Mesenchymal stem cell (in vitro differentiated cells and primary cell): Measurements from ENCODE around the gene NTNG2.
"Not testable (repeated sequence)": the region's sequence is repeated elsewhere in the genome, so short reads cannot be mapped to it uniquely, and the experiment has no call there.

Source experiments
- DNase-seq: peaks from one replicate; pipeline ENCODE4 v3.0.0-alpha.2; 2013
- H2AFZ ChIP-seq: one replicate; pipeline ENCODE4 v1.6.1; 2013; ENCODE audit warnings: low read depth, mild to moderate bottlenecking, control low read depth, inconsistent platforms, low read length, moderate library complexity
- H2AK5ac ChIP-seq: 2 replicates; pipeline ENCODE4 v1.6.1; 2013; ENCODE audit warnings: low read length, moderate library complexity, mild to moderate bottlenecking, inconsistent platforms; ENCODE audit not compliant: severe bottlenecking
- H2BK120ac ChIP-seq: one replicate; pipeline ENCODE4 v1.6.1; 2013; ENCODE audit warnings: low read depth, mild to moderate bottlenecking, inconsistent platforms, low read length, moderate library complexity
- H2BK12ac ChIP-seq, 2 experiments: one replicate each; pipeline ENCODE4 v1.6.1; 2013; ENCODE audit warnings: inconsistent platforms in 2 of 2, low read length in 2 of 2, mild to moderate bottlenecking in 2 of 2, moderate library complexity in 2 of 2, control low read depth in 1 of 2
- H2BK15ac ChIP-seq: one replicate; pipeline ENCODE4 v1.6.1; 2013; ENCODE audit warnings: mild to moderate bottlenecking, low read depth, inconsistent platforms; ENCODE audit not compliant: poor library complexity, severe bottlenecking
- H2BK5ac ChIP-seq: 2 replicates; pipeline ENCODE4 v1.6.1; 2013; ENCODE audit warnings: low read depth, mild to moderate bottlenecking, low read length, control low read depth, inconsistent platforms; ENCODE audit not compliant: poor library complexity, severe bottlenecking
- H3K14ac ChIP-seq, 2 experiments: one replicate each; pipeline ENCODE4 v1.6.1; 2013; ENCODE audit warnings: inconsistent platforms in 2 of 2, low read length in 2 of 2, control low read depth in 1 of 2, mild to moderate bottlenecking in 1 of 2, moderate library complexity in 1 of 2
- H3K18ac ChIP-seq, 2 experiments: one replicate each; pipeline ENCODE4 v1.6.1; 2013; ENCODE audit warnings: inconsistent platforms in 2 of 2, low read length in 2 of 2, control low read depth in 1 of 2, low read depth in 1 of 2, mild to moderate bottlenecking in 1 of 2
- H3K23ac ChIP-seq, 2 experiments: one replicate each; pipeline ENCODE4 v1.6.1; 2013; ENCODE audit warnings: inconsistent platforms in 2 of 2, low read length in 2 of 2, mild to moderate bottlenecking in 2 of 2, moderate library complexity in 2 of 2, control low read depth in 1 of 2
- H3K27ac ChIP-seq: 2 replicates; pipeline ENCODE4 v1.5.1; 2013; ENCODE audit warnings: mild to moderate bottlenecking, moderate library complexity, low read length, control low read depth, inconsistent platforms; ENCODE audit not compliant: poor library complexity, severe bottlenecking
- H3K27me3 ChIP-seq, 2 experiments: 2 replicates each; pipeline versions ENCODE4 v1.6.1 to v1.7.0; 2013; ENCODE audit warnings: low read length in 2 of 2, mild to moderate bottlenecking in 2 of 2, moderate library complexity in 2 of 2, control low read depth in 1 of 2, inconsistent platforms in 1 of 2; ENCODE audit not compliant: control insufficient read depth in 1 of 2, insufficient read depth in 1 of 2
- H3K36me3 ChIP-seq, 2 experiments: 2 replicates each; pipeline versions ENCODE4 v1.6.1 to v1.7.0; 2013; ENCODE audit warnings: low read length in 2 of 2, control low read depth in 1 of 2, inconsistent platforms in 1 of 2, low read depth in 1 of 2, mild to moderate bottlenecking in 1 of 2; ENCODE audit not compliant: insufficient read depth in 2 of 2, control insufficient read depth in 1 of 2
- H3K4ac ChIP-seq, 2 experiments: one replicate each; pipeline ENCODE4 v1.6.1; 2013; ENCODE audit warnings: inconsistent platforms in 2 of 2, low read length in 2 of 2, mild to moderate bottlenecking in 2 of 2, moderate library complexity in 2 of 2, control low read depth in 1 of 2, low read depth in 1 of 2
- H3K4me1 ChIP-seq: 2 replicates; pipeline ENCODE4 v1.6.1; 2013; ENCODE audit warnings: low read depth, low read length, control low read depth; ENCODE audit not compliant: control insufficient read depth, insufficient read depth
- H3K4me2 ChIP-seq: 2 replicates; pipeline ENCODE4 v1.6.1; 2013; ENCODE audit warnings: low read length, mild to moderate bottlenecking, inconsistent platforms; ENCODE audit not compliant: poor library complexity, severe bottlenecking
- H3K4me3 ChIP-seq, 2 experiments: 2 replicates each; pipeline versions ENCODE4 v1.5.1 to v1.7.0; 2013; ENCODE audit warnings: low read length in 2 of 2, mild to moderate bottlenecking in 2 of 2, control low read depth in 1 of 2, low read depth in 1 of 2; ENCODE audit not compliant: insufficient read depth in 1 of 2
- H3K79me1 ChIP-seq: replicated peaks from 2 replicates; pipeline ENCODE4 v1.6.1; 2013; ENCODE audit warnings: mild to moderate bottlenecking, control low read depth, low read length, inconsistent platforms; ENCODE audit not compliant: poor library complexity, severe bottlenecking
- H3K9ac ChIP-seq: 2 replicates; pipeline ENCODE4 v1.7.0; 2013; ENCODE audit warnings: mild to moderate bottlenecking, low read length, moderate library complexity
- H3K9me3 ChIP-seq: 2 replicates; pipeline ENCODE4 v1.7.0; 2013; ENCODE audit warnings: mild to moderate bottlenecking, low read length; ENCODE audit not compliant: control insufficient read depth
- H4K8ac ChIP-seq: one replicate; pipeline ENCODE4 v1.6.1; 2013; ENCODE audit warnings: inconsistent platforms, mild to moderate bottlenecking, low read length, moderate library complexity
- H4K91ac ChIP-seq: one replicate; pipeline ENCODE4 v1.6.1; 2013; ENCODE audit warnings: mild to moderate bottlenecking, low read length, inconsistent platforms
- WGBS: methylation state at CpG from one replicate; pipeline ENCODE4 v1.1.7; 2013; ENCODE audit warnings: mixed read lengths; 5-methylcytosine and 5-hydroxymethylcytosine counted together

Gene NTNG2

GRCh38 chr9:132266017-132266416, 104.2 kb downstream of the NTNG2 start:
- Histone ChIP-seq H3K4me2 (no peak overlapping the region), H3K4ac (no peak overlapping the region), H3K27me3 (no peaks in the 10 kb centered on the region), H3K4me3 (no peak overlapping the region), H4K91ac (no peak overlapping the region), H2BK15ac (no peak overlapping the region), H2BK5ac (no peak overlapping the region), H3K18ac (no peak overlapping the region), H4K8ac (no peak overlapping the region), H3K4me1 (peaks cover 1% of the 10 kb centered on the region), H3K9ac (no peak overlapping the region), H2BK12ac (no peak overlapping the region), H2AFZ (no peak overlapping the region), H2BK120ac (no peak overlapping the region), H3K79me1 (peaks cover 27% of the 10 kb centered on the region), H3K27ac (no peak overlapping the region), H3K23ac (no peak overlapping the region), H3K36me3 (peaks cover 33 to 94% of the 10 kb centered on the region in 2 experiments), H3K14ac (no peak overlapping the region), H2AK5ac (no peak overlapping the region), H3K9me3 (no peaks in the 10 kb centered on the region)
- no peak for DNase-seq
- WGBS: 100% methylated on average over 3 of the region's 3 CpGs

- Histone ChIP-seq H4K91ac (no peak overlapping the region), H3K14ac (no peak overlapping the region), H3K9ac (no peak overlapping the region), H2BK5ac (no peak overlapping the region), H3K4me2 (no peak overlapping the region), H3K9me3 (no peaks in the 10 kb centered on the region), H3K4me1 (peaks cover 1% of the 10 kb centered on the region), H2BK120ac (no peak overlapping the region), H2AK5ac (no peak overlapping the region), H3K79me1 (peaks cover 27% of the 10 kb centered on the region), H3K27ac (no peak overlapping the region), H2BK12ac (no peak overlapping the region), H4K8ac (no peak overlapping the region), H3K4ac (no peak overlapping the region), H2AFZ (no peak overlapping the region), H3K36me3 (peaks cover 40 to 91% of the 10 kb centered on the region in 2 experiments), H2BK15ac (no peak overlapping the region), H3K23ac (no peak overlapping the region), H3K27me3 (no peaks in the 10 kb centered on the region), H3K18ac (no peak overlapping the region), H3K4me3 (no peak overlapping the region)
- DNase-seq: no peak
- WGBS: 100% methylated on average over 3 of the region's 3 CpGs
Observed at GRCh38 chr9:132267660-132268059, 105.8 kb downstream of the NTNG2 start.

GRCh38 chr9:132268725-132269352, 107.0 kb downstream of the NTNG2 start:
- no peak overlapping the region for H3K18ac ChIP-seq
- 62% methylated on average over 8 of the region's 10 CpGs for WGBS

GRCh38 chr9:132269704-132270516, 108.1 kb downstream of the NTNG2 start:
- not testable (repeated sequence) for H3K23ac ChIP-seq, H4K91ac ChIP-seq, H3K9ac ChIP-seq, H2AFZ ChIP-seq, H3K9me3 ChIP-seq, H2BK15ac ChIP-seq, H3K27ac ChIP-seq, H3K4ac ChIP-seq, H3K4me3 ChIP-seq, H2BK120ac ChIP-seq, H4K8ac ChIP-seq, H3K18ac ChIP-seq, H2AK5ac ChIP-seq, H3K4me1 ChIP-seq, H3K4me2 ChIP-seq, H2BK5ac ChIP-seq, H2BK12ac ChIP-seq, H3K14ac ChIP-seq, H3K27me3 ChIP-seq
- WGBS: 88% methylated on average over 10 of the region's 16 CpGs
- H3K36me3 ChIP-seq: peaks cover 41 to 91% of the 10 kb centered on the region in 2 experiments
- peaks cover 22% of the 10 kb centered on the region for H3K79me1 ChIP-seq
- peak; percentile 26 for DNase-seq

More at GRCh38 chr9:132268725-132269352, 107.0 kb downstream of the NTNG2 start:
- no peaks in the 10 kb centered on the region for H3K9me3 ChIP-seq
- no peak overlapping the region for H3K4ac ChIP-seq
- peaks cover 1% of the 10 kb centered on the region for H3K4me1 ChIP-seq
- H2BK120ac ChIP-seq: no peak overlapping the region
- peak overlapping the region; percentile 50 for H3K27ac ChIP-seq
- H2AFZ ChIP-seq: no peak overlapping the region
- no peak overlapping the region for H2BK5ac ChIP-seq
- no peak overlapping the region for H4K8ac ChIP-seq
- no peak overlapping the region for H2BK15ac ChIP-seq
- no peak overlapping the region for H2BK12ac ChIP-seq
- no peak overlapping the region for H3K4me3 ChIP-seq
- no peak overlapping the region for H2AK5ac ChIP-seq
- no peak overlapping the region for H3K9ac ChIP-seq
- peaks cover 45 to 91% of the 10 kb centered on the region in 2 experiments for H3K36me3 ChIP-seq
- H4K91ac ChIP-seq: no peak overlapping the region
- no peaks in the 10 kb centered on the region for H3K27me3 ChIP-seq
- no peak overlapping the region for H3K23ac ChIP-seq
- H3K14ac ChIP-seq: no peak overlapping the region
- H3K79me1 ChIP-seq: peaks cover 29% of the 10 kb centered on the region
- no peak overlapping the region for H3K4me2 ChIP-seq
- DNase-seq: peak; percentile 75
